Stimulated activated CD8-positive, alpha-beta memory T cell treated with anti-CD3 and anti-CD28 coated beads, Interleukin-15, amount 100 ng/mL, for 1 hour (primary cell): ENCODE results near the gene KIF12.
"Not testable (repeated sequence)": the region's sequence is repeated elsewhere in the genome, so short reads cannot be mapped to it uniquely, and the experiment has no call there.

ENCODE experiments used
- DNase-seq: peaks from one replicate; pipeline ENCODE4 v3.0.0-alpha.2; 2020; ENCODE audit warnings: low read depth

The KIF12 gene

GRCh38 chr9:114084282-114085073 is 14.6 kb downstream of the KIF12 start:
- no peak for DNase-seq

DNA sequence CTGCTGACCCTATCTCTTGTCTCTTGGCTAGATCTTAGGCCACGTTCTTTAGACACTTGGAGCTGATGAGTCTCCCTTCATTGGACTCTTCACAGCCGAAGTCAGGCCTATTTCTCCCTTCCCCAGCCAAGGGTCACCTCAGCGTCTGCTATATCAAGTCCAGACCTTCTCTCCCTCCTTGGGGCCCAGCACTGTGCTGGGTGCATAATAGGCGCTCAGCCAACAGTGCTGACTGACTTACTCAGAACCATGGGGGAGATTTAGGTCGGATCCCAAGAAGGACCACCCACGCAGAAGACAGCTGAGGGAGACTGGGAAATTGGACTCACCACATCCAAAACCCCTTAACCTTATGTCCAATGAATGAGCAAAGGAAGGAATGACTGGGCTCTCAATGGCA is 15.4 kb downstream of the KIF12 start:
- DNase-seq, result no peak

GRCh38 chr9:114082763-114083412 is 16.2 kb downstream of the KIF12 start:
- not testable (repeated sequence) for DNase-seq

- DNase-seq, result peak; percentile 71
These were observed 16.9 kb downstream of the KIF12 start for GRCh38 chr9:114082017-114082762.

- DNase-seq, result no peak
These were observed 17.6 kb downstream of the KIF12 start for GRCh38 chr9:114081441-114082016.

- no peak for DNase-seq
These were observed 18.2 kb downstream of the KIF12 start for GRCh38 chr9:114080773-114081440.

GRCh38 chr9:114080195-114080772 is 18.8 kb downstream of the KIF12 start:
- no peak for DNase-seq

GRCh38 chr9:114078781-114079156 is 20.3 kb downstream of the KIF12 start:
- no peak for DNase-seq

GRCh38 chr9:114078021-114078780 is 20.9 kb downstream of the KIF12 start, which contains the start of gene AMBP:
TSS of gene AMBP (minus strand) at chr9:114078300. CDS start at chr9:114078209, 91 bp downstream.
- no peak for DNase-seq

- DNase-seq, result no peak
These were observed 21.8 kb downstream of the KIF12 start for GRCh38 chr9:114077162-114077837.

- DNase-seq, result no peak
These were observed 22.6 kb downstream of the KIF12 start for GRCh38 chr9:114076237-114077161.

GRCh38 chr9:114075602-114076001 is 23.5 kb downstream of the KIF12 start:
- DNase-seq, result no peak

- DNase-seq, result no peak
These were observed 26.6 kb downstream of the KIF12 start for GRCh38 chr9:114072184-114073140.

- DNase-seq, result no peak
These were observed 27.8 kb downstream of the KIF12 start for GRCh38 chr9:114071197-114071795.

DNA sequence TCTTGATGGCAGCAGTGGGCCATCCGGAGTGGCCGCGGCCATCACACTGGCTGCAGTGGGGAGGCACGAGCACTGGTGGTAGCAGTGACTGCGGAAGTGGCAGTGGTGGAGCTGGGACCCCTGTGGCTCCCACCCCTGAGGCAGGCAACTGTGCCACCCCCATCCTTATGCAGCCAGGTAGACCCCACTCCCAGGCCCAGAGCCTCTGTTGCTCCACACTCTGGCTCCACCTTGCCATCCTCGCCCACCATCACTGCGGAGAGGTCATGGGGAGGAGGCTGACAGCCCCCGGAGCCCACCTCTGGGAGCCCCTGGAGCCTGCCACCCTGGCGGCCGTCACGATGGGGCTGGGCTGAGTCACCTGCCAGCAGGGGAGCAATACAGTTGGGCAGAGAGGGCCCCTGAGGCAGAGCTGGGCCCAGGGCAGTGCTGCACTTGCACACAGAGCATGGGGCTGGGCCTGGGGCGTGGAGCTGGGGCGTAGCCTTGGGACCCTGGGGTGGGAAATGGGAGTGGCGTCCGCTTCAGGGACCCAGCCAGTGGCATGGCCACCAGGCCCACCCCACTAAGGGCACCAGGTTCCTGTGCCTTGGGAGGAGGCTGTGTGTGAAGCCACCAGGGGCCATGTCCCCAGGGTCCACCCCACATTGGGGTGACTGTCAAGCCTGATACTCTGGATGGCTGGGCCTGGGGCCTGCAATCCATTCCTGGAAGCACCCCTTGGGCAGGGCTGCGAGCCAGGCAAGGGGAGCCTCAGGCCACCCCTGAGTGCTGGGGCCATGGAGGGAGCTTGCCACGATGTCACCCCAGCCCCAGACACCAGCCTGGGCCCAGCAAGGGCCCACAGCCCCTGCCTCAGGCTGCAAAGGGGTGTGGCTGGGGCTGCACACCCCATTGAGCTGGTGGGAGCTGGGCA is 28.6 kb downstream of the KIF12 start:
- no peak for DNase-seq

DNA sequence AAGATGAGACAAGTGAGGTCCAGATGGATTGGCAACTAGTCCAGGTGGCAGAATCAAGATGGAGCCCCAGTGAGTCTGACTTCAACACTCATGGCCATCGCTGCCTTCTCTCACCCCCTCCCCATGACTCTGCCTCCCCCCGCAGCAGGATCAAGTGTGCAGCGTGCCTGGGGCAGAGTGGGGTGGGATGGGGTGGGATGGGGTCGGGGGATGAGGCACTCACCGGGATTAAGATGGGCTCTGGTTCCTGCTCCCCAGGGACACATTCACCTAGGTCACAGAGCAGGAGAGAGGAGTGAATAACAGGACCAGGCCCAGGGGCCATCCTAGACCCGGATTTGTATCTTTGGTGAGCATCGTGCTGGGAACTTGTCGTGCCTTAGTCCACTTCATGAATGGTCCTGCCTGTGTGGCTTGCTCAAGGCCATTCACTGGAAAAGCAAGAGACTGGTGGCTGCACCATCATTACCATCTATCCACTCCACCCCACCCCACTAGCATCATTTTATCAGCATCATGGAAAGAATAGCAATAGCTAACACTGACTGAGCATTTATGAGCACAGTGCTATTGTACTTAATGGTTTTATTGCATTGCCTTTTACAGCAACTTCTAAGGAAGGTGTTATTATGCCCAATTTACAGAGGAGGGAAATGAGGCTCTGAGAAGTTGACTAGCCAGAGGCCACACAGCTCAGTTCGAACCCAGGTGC is 29.5 kb downstream of the KIF12 start:
- no peak for DNase-seq
